ENCODE data around the gene RBM25.
"Not testable (repeated sequence)": the region's sequence is repeated elsewhere in the genome, so short reads cannot be mapped to it uniquely, and the experiment has no call there.

Gene RBM25

DNA sequence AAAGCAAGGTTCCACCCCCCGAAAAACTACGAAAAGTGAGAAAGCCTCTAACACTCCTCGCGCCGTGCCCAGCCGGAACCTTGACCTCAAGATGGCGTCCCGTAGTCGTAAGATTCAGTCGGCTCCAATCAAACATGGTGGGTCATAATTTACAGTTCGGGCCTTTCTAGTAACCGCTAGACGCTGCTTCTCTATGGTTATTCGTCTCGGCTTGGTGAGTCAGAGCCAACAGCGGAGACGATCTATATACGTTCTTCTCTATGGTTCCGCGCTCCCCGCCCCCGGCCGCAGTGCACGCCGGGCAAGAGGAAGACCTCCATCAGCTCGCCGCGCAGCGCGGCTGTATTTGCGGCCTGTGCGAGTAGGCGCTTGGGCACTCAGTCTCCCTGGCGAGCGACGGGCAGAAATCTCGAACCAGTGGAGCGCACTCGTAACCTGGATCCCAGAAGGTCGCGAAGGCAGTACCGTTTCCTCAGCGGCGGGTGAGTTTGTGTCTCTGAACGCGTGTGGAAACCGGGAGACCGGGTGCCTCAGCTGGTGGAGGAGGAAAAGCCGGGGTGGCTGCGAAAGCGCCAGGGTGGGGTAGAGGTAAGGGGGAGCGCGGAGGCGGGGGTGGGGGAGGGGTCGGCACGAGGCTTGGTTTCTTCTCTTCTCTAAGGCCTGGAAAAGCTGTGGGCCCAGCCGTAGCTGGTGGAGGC, at the start of gene RBM25:
Gene RBM25, plus strand, starts transcription at position 311 of the 698 bp plus-strand sequence. CDS start 13,108 bp downstream, outside the sequence.
- DNase-seq (ENCODE audit: low read depth) = peak; percentile 99
- H3K4me3 ChIP-seq (ENCODE audit: control insufficient read depth, low read depth, low read length) = peak within 1 kb of the TSS; percentile 91
- TF ChIP-seq, protein P1, sequence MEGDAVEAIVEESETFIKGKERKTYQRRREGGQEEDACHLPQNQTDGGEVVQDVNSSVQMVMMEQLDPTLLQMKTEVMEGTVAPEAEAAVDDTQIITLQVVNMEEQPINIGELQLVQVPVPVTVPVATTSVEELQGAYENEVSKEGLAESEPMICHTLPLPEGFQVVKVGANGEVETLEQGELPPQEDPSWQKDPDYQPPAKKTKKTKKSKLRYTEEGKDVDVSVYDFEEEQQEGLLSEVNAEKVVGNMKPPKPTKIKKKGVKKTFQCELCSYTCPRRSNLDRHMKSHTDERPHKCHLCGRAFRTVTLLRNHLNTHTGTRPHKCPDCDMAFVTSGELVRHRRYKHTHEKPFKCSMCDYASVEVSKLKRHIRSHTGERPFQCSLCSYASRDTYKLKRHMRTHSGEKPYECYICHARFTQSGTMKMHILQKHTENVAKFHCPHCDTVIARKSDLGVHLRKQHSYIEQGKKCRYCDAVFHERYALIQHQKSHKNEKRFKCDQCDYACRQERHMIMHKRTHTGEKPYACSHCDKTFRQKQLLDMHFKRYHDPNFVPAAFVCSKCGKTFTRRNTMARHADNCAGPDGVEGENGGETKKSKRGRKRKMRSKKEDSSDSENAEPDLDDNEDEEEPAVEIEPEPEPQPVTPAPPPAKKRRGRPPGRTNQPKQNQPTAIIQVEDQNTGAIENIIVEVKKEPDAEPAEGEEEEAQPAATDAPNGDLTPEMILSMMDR (conservative IDR thresholded peaks at IDR 0.05; ENCODE audit: control insufficient read depth, insufficient read depth, low read depth, low read length) = no peak

DNA sequence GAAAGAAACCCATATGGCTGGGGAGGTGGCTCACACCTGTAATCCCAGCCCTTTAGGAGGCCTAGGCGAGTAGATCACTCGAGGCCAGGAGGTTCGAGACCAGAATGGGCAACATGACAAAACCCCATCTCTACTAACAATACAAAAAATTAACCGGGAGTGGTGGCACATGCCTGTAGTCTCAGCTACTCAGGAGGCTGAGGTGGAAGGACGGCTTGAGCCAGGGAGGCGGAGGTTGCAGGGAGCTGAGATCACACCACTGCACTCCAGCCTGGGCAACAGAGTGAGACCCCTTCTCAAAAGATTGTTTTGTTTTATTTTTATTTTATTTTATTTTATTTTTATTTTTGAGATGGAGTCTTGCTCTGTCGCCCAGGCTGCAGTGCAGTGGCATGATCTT, 47.1 kb upstream of the RBM25 start:
- not testable (repeated sequence) for DNase-seq (ENCODE audit: low read depth); H3K4me3 ChIP-seq (ENCODE audit: control insufficient read depth, low read depth, low read length)

DNA sequence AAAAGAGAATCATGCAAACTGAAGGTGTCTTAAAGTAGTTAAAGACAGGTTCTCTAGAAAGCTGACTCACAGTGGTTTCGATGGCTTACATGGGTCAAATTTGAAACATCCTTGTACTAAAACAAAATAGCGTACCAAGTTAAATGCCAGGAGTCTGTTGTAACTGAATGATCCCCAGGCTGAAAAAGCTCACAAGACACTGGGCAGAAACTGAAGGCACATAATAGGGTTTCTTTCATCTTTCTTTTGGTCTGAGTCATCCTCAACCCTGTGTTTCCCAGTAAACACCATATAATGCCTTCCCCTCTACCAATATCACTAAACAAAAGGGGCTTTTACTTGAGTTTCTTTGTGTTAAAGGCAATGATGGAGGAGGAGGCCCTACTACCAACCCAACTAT, 44.2 kb upstream of the RBM25 start:
- DNase-seq (ENCODE audit: low read depth) = peak; percentile 29
- H3K4me3 ChIP-seq (ENCODE audit: control insufficient read depth, low read depth, low read length) = no peak overlapping the region

DNA sequence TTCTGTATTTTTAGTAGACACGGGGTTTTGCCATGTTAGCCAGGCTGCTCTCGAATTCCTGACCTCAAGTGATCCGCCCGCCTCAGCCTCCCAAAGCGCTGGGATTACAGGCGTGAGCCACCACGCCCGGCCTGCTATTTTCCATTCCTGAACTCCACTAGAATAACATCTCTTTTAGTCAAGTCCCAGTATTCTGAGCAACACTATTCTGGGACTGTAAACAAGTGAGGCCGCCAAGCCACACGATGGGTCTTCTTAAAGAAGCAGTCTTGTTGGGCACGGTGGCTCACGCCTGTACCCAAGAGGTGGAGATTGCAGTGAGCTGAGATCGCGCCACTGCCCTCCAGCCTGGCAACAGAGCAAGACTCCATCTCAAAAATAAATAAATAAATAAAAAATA, 42.8 kb upstream of the RBM25 start:
- H3K4me3 ChIP-seq (ENCODE audit: control insufficient read depth, low read depth, low read length); DNase-seq (ENCODE audit: low read depth): not testable (repeated sequence)

More for the DNA sequence above, 44.2 kb upstream of the RBM25 start:
- TF ChIP-seq, protein P1 (conservative IDR thresholded peaks at IDR 0.05; ENCODE audit: control insufficient read depth, insufficient read depth, low read depth, low read length) = no peak

DNA sequence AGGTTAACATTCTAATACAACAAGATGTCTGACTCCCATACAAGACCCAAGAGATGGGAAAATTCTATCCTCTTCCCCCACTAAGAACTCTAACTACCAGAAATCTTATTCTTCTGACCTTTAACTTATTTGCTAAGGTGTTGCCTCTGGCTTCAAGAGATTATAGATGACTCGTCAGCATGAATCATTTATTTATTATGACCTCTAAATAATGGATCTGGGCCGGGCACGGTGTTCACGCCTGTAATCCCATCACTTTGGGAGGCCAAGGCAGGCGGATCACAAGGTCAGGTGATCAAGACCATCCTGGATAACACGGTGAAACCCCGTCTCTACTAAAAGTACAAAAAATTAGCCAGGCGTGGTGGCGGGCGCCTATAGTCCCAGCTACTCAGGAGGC, 42.3 kb upstream of the RBM25 start:
- DNase-seq (ENCODE audit: low read depth); H3K4me3 ChIP-seq (ENCODE audit: control insufficient read depth, low read depth, low read length): not testable (repeated sequence)

DNA sequence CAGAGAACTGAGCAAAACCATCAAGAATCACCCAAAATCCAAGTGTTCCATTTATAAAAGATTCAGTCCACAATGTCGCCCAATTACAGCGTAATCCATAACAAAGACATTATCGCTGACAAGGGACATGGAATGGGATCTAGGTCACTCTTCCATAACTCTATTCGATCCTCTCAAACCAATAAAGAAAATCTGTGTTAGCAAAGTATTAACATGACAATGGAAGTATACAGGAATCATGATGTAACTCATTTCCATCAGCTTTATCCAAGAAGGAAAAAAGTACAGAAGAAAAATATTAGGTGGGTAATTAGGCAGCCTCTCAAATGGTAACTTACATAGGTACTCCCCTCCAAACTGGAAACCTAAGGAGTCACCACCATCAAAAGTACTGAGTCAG, 36.3 kb upstream of the RBM25 start:
- TF ChIP-seq, protein P1 (conservative IDR thresholded peaks at IDR 0.05; ENCODE audit: control insufficient read depth, insufficient read depth, low read depth, low read length) = no peak
- H3K4me3 ChIP-seq (ENCODE audit: control insufficient read depth, low read depth, low read length) = no peak overlapping the region
- no peak for DNase-seq (ENCODE audit: low read depth)

DNA sequence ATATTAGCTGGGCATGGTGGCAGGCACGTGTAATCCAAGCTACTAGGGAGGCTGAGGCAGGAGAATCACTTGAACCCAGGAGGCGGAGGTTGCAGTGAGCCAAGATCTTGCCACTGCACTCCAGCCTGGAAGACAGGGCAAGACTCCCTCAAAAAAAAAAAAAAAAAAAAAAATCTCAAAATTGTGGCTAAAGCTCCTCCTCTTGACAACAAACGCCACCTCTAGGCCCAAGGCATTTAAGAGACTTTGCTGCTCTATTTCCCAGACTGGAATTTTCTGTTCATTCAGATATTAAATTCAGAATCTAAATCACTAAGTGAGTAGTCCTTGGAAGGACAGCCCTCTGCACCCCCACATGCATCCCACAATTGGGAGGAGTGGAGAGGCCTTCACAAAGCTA, 32.8 kb upstream of the RBM25 start:
- H3K4me3 ChIP-seq (ENCODE audit: control insufficient read depth, low read depth, low read length) = peak overlapping the region; percentile 80
- TF ChIP-seq, protein P1 (conservative IDR thresholded peaks at IDR 0.05; ENCODE audit: control insufficient read depth, insufficient read depth, low read depth, low read length) = no peak
- peak; percentile 50 for DNase-seq (ENCODE audit: low read depth)

DNA sequence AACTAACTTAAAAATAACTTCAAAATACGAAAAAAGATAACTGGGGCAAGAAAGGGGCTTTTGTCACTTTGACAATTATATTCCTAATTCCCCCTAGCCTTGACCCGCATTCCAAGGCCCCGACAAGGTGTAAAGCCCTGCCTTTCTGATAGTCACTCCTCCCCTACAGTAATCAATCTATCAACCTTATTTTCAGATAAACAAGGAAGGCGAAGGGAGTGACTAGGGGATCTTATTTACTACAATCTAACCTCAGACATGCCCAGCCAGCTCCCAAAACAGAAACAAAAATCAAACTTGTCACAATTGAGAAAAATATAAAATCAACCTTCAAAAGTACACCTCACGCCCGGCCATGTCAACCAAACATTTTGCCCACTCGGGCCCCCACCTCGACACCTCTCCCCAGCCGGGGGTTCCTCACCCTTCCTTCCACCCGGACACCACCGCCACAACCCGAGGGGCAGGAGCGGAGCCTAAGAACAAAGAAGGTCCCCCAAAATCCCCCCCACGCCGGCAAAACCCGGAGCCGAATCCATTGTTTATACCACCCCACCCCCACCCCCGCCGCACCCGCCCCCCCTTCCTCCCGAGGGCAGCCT, 32.0 kb upstream of the RBM25 start:
- peak overlapping the region; percentile 80 for H3K4me3 ChIP-seq (ENCODE audit: control insufficient read depth, low read depth, low read length)
- no peak for DNase-seq (ENCODE audit: low read depth)

More for the DNA sequence above, 32.0 kb upstream of the RBM25 start:
- TF ChIP-seq, protein P1 (conservative IDR thresholded peaks at IDR 0.05; ENCODE audit: control insufficient read depth, insufficient read depth, low read depth, low read length) = no peak
